MM.1S (cell line): ENCODE results near the gene XRCC4.

Source experiments
- CTCF ChIP-seq: fragments of 300-600 bp; sonication (generic); IDR thresholded peaks from 2 replicates; pipeline ENCODE4 v1.5.1; 2016; ENCODE audit warnings: antibody characterized with exemption, low read length, mixed read lengths
- EZH2 ChIP-seq: fragments of 300-600 bp; sonication (generic); optimal IDR thresholded peaks from 2 replicates; pipeline ENCODE3; 2017; ENCODE audit warnings: low read depth, mild to moderate bottlenecking, antibody characterized with exemption, low read length, mixed read lengths

DNA sequence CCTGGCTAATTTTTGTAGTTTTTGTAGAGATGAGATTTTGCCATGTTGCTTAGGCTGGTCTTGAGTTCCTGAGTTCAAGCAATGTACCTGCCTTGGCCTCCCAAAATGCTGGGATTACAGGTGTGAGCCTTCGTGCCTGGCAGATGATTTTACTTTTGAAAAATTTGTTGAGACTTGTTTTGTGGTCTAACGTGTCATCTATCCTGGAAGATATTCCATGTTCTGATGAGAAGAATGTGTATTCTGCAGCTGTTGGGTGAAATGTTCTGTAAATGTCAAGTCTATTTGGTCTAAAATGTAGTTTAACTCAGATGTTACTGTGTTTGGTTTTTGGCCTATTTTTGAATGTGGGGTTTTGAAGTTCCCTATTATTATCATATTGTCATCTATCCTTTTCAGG is 145.6 kb downstream of the XRCC4 start:
- TF ChIP-seq EZH2 (no peak), CTCF (no peak)
